Testis (tissue), 2 donors: ENCODE data around the gene ROBO1.

Source experiments
- CTCF ChIP-seq, 3 experiments: fragments of 450-650 bp in 2 of 3; fragments of 200-600 bp in 1 of 3; sonication (generic) in 1 of 3; IDR thresholded peaks; one replicate each; pipeline ENCODE4 v1.5.1; 2016 to 2019; ENCODE audit warnings: antibody characterized with exemption in 3 of 3, mild to moderate bottlenecking in 2 of 3, moderate library complexity in 1 of 3
- POLR2A ChIP-seq: fragments of 450-650 bp; IDR thresholded peaks from one replicate; pipeline ENCODE4 v1.6.1; 2017; ENCODE audit warnings: antibody characterized with exemption, mild to moderate bottlenecking, moderate library complexity

GRCh38 chr3:78718707-78719106 lies 1049.1 kb downstream of the ROBO1 start:
- no peak for TF ChIP-seq CTCF (IDR thresholded peaks at IDR 0.05)
- TF ChIP-seq POLR2A = no peak
